HepG2 (cell line): ENCODE measurements around the gene TNFAIP1. TPM values are rescaled to one million over a fixed set of nuclear protein-coding genes. Genes with fewer than 3 reads are reported as not detected.
A peak's percentile ranks its signal among the peaks of the same experiment; 100 is the strongest.

Experiments used
- ATF4 ChIP-seq, 2 experiments: fragments of 450-650 bp in 1 of 2; sonication (generic) in 1 of 2; formaldehyde crosslinking; IDR thresholded peaks; 2 replicates each; pipeline versions ENCODE4 v1.5.0 to v1.8.0; 2020 to 2022; ENCODE audit warnings: mild to moderate bottlenecking in 1 of 2, missing genetic modification reagents in 1 of 2
- CERS6 ChIP-seq: sonication (generic); formaldehyde crosslinking; IDR thresholded peaks from 2 replicates; pipeline ENCODE4 v1.5.0; 2020; ENCODE audit warnings: missing genetic modification reagents
- CHD4 ChIP-seq: fragments of 200-600 bp; sonication (generic); IDR thresholded peaks from 2 replicates; pipeline ENCODE4 v1.7.0; 2017; ENCODE audit warnings: mild to moderate bottlenecking, low read length, borderline replicate concordance
- DNMT1 ChIP-seq: sonication (generic); formaldehyde crosslinking; IDR thresholded peaks from 2 replicates; pipeline ENCODE4 v1.5.1; 2020; ENCODE audit warnings: mild to moderate bottlenecking, missing genetic modification reagents
- FOXP1 ChIP-seq, 2 experiments: fragments of 450-650 bp in 1 of 2; IDR thresholded peaks; 2 replicates each; pipeline ENCODE4 v1.6.1; 2017 to 2018; ENCODE audit warnings: antibody characterized with exemption in 1 of 2
- HNRNPH1 ChIP-seq: fragments of 200-400 bp; formaldehyde crosslinking; optimal IDR thresholded peaks from 2 replicates; pipeline ENCODE3; 2017; ENCODE audit warnings: mild to moderate bottlenecking, low read depth, low read length
- LCORL ChIP-seq, 2 experiments: fragments of 450-650 bp in 1 of 2; sonication (generic) in 1 of 2; formaldehyde crosslinking in 1 of 2; IDR thresholded peaks; 2 replicates each; pipeline versions ENCODE4 v1.5.0 to v1.6.1; 2017 to 2020; ENCODE audit warnings: antibody characterized with exemption in 1 of 2, missing genetic modification reagents in 1 of 2
- MIER2 ChIP-seq: IDR thresholded peaks from 2 replicates; pipeline ENCODE4 v1.6.1; 2016; ENCODE audit warnings: missing biosample characterization, missing genetic modification reagents
- MNT ChIP-seq: fragments of 450-650 bp; IDR thresholded peaks from 2 replicates; pipeline ENCODE4 v1.6.1; 2016
- NR1H2 ChIP-seq: sonication (generic); formaldehyde crosslinking; IDR thresholded peaks from 2 replicates; pipeline ENCODE4 v1.8.1; 2022; ENCODE audit warnings: low read depth, missing genetic modification reagents, borderline replicate concordance
- POLR2A ChIP-seq, 2 experiments: IDR thresholded peaks; 2 replicates each; pipeline ENCODE4 v1.6.1; 2011; ENCODE audit warnings: low read depth in 2 of 2, low read length in 2 of 2, mild to moderate bottlenecking in 1 of 2, moderate library complexity in 1 of 2; ENCODE audit not compliant: insufficient read depth in 1 of 2
- SIN3A ChIP-seq: IDR thresholded peaks from 2 replicates; pipeline ENCODE4 v1.6.1; 2011; ENCODE audit warnings: low read depth, mild to moderate bottlenecking, control low read depth, low read length, borderline replicate concordance
- TFAP4 ChIP-seq: sonication (generic); IDR thresholded peaks from 2 replicates; pipeline ENCODE4 v1.6.1; 2016; ENCODE audit warnings: low read depth, borderline replicate concordance
- ZEB1 ChIP-seq: IDR thresholded peaks from 2 replicates; pipeline ENCODE4 v1.6.1; 2012; ENCODE audit warnings: mild to moderate bottlenecking, low read depth, inconsistent platforms; ENCODE audit not compliant: insufficient replicate concordance
- ZGPAT ChIP-seq: IDR thresholded peaks from 2 replicates; pipeline ENCODE4 v1.6.1; 2016; ENCODE audit warnings: mild to moderate bottlenecking
- ZNF343 ChIP-seq: sonication (generic); formaldehyde crosslinking; IDR thresholded peaks from 2 replicates; pipeline ENCODE4 v1.4.0; 2020; ENCODE audit warnings: mild to moderate bottlenecking, missing genetic modification reagents
- ZNF512B ChIP-seq: sonication (generic); formaldehyde crosslinking; IDR thresholded peaks from 2 replicates; pipeline ENCODE4 v1.5.1; 2020; ENCODE audit warnings: missing genetic modification reagents, mild to moderate bottlenecking, borderline replicate concordance
- ZNF672 ChIP-seq: sonication (generic); formaldehyde crosslinking; IDR thresholded peaks from 2 replicates; pipeline ENCODE4 v1.8.1; 2022; ENCODE audit warnings: missing genetic modification reagents
- ZNF772 ChIP-seq: sonication (generic); formaldehyde crosslinking; IDR thresholded peaks from 2 replicates; pipeline ENCODE4 v1.5.0; 2020; ENCODE audit warnings: mild to moderate bottlenecking, missing genetic modification reagents
- ZNF878 ChIP-seq: sonication (generic); formaldehyde crosslinking; IDR thresholded peaks from 2 replicates; pipeline ENCODE4 v1.8.1; 2023; ENCODE audit warnings: mild to moderate bottlenecking, missing genetic modification reagents, moderate library complexity
- polyA plus RNA-seq, 8 experiments: library from polyadenylated mRNA; depleted of rRNA in 3 of 8; stranded (reverse) in 7 of 8; unstranded in 1 of 8; fragments of >200 nt; fragmentation: Illumina TruSeq in 4 of 8; extraction: Trizol in 4 of 8; gene quantifications; 2 replicates each; pipeline versions ENCODE4 v1.2.1 to v1.2.3, GENCODE V29; 2011 to 2016; ENCODE audit warnings: low read depth in 4 of 8, missing spikeins in 1 of 8, mixed read lengths in 1 of 8; ENCODE audit not compliant: insufficient read depth in 1 of 8
- total RNA-seq, 5 experiments: library from RNA; depleted of rRNA; stranded (reverse); fragments of >200 nt; fragmentation: Illumina TruSeq; extraction: Trizol; gene quantifications; 2 replicates each; pipeline ENCODE4 v1.2.3, GENCODE V29; 2016; ENCODE audit warnings: low read depth in 1 of 5

The TNFAIP1 gene
- total and polyA plus RNA-seq, 2 of the 13 experiments (the other 11 are each of a cell fraction or from before 2014, with no cell fraction given) = 17.5 to 40.6 TPM

- TF ChIP-seq ZEB1 (peak; percentile 85), TFAP4 (peak; percentile 91), SIN3A (peak; percentile 83; the same call in 1 of the 2 replicates), MIER2 (CRISPR knock-in tag) (peak; percentile 85), ZGPAT (CRISPR knock-in tag) (peak; percentile 92), MNT (no peak), ATF4 (CRISPR knock-in tag; IDR thresholded peaks at IDR 0.05) (peak in 1 of 2 experiments; percentile 7; a peak in 1 of 4 replicates), HNRNPH1 (peak; percentile 46), FOXP1 (IDR thresholded peaks at IDR 0.05) (0 out of 2 replicates have a peak, but pooled peaks have one; percentile 3), FOXP1 (CRISPR knock-in tag; IDR thresholded peaks at IDR 0.05) (peak; percentile 76), ZNF512B (CRISPR knock-in tag) (peak; percentile 61), ZNF343 (0 out of 2 replicates have a peak, but pooled peaks have one; percentile 58), DNMT1 (no peak), NR1H2 (CRISPR knock-in tag) (0 out of 2 replicates have a peak, but pooled peaks have one; percentile 34), LCORL (IDR thresholded peaks at IDR 0.05) (peak; percentile 63), LCORL (CRISPR knock-in tag; IDR thresholded peaks at IDR 0.05) (peak; percentile 97), ZNF878 (CRISPR knock-in tag) (no peak), ZNF772 (CRISPR knock-in tag) (peak; percentile 55; the same call in 1 of the 2 replicates), CHD4 (no peak), CERS6 (no peak), ZNF672 (CRISPR knock-in tag) (no peak), POLR2A (IDR thresholded peaks at IDR 0.05; ENCODE audit: insufficient read depth in 1 of 2, low read depth in 2 of 2, low read length in 2 of 2) (peak; percentile 52 to 82; a peak in 3 of 4 replicates)
Observed at GRCh38 chr17:28370035-28370743, 34.6 kb downstream of the TNFAIP1 start, which contains the start of gene VTN (continued).
